Activated CD4-positive, alpha-beta T cell treated with anti-CD3 and anti-CD28 coated beads, Interleukin-10, Interleukin-2, amounts not matched to agents 100 ng/mL and 50 ng/mL, durations not matched to agents 16 hours and 8 hours (primary cell): Measurements from ENCODE around the gene EFR3B.
"Not testable (repeated sequence)": the region's sequence is repeated elsewhere in the genome, so short reads cannot be mapped to it uniquely, and the experiment has no call there.

Source experiments
- DNase-seq: peaks from one replicate; pipeline ENCODE4 v3.0.0-alpha.2; 2020

EFR3B gene

GRCh38 chr2:25158096-25158852 lies 116.4 kb downstream of the EFR3B start:
- DNase-seq = no peak

- DNase-seq = no peak
Measured at GRCh38 chr2:25159949-25160348, 118.1 kb downstream of the EFR3B start.

DNA sequence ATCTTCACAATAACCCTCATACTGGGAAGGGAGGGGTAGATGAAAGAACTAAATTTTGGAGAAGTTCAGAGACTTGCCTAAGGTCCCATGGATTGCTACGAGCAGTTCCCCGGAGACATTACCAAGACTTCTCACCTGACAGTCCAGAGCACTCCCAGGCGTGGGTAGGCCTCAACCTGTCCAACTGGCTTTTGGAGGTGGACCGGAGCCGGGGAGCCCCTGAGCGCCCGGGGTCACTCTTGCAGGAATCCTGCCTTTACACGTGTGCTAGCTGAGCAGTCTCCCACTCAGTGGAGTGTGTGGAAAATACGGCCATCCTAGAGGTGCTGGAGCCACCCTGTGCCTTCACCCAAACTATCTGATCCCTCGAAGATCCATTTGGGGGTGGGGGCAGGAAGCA lies 118.5 kb downstream of the EFR3B start:
- no peak for DNase-seq

GRCh38 chr2:25161055-25161781 lies 119.3 kb downstream of the EFR3B start:
- DNase-seq = peak; percentile 67

- not testable (repeated sequence) for DNase-seq
Measured at GRCh38 chr2:25162061-25162460, 120.2 kb downstream of the EFR3B start.

DNA sequence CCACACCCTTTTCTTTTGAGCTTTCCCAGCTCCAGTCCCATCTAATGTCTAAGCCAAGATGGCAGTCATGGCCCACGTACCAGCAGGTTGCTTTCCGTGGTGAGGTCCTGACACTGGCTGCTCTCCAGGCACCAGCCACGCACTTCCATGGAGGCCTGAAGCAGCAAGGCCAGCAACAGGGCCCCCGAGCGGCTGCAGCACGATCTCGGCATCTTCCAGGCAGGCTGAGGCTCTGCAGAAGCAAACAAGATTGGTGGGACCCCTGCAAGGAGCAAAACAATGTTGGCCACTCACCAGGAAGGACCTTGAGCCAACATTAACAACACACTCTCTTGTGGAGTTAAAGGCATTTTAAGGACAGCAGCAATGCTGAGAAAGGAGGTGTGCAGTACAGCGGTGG lies 122.7 kb downstream of the EFR3B start:
- DNase-seq = no peak

- peak; percentile 47 for DNase-seq
Measured at GRCh38 chr2:25165992-25166875, 124.4 kb downstream of the EFR3B start.

DNA sequence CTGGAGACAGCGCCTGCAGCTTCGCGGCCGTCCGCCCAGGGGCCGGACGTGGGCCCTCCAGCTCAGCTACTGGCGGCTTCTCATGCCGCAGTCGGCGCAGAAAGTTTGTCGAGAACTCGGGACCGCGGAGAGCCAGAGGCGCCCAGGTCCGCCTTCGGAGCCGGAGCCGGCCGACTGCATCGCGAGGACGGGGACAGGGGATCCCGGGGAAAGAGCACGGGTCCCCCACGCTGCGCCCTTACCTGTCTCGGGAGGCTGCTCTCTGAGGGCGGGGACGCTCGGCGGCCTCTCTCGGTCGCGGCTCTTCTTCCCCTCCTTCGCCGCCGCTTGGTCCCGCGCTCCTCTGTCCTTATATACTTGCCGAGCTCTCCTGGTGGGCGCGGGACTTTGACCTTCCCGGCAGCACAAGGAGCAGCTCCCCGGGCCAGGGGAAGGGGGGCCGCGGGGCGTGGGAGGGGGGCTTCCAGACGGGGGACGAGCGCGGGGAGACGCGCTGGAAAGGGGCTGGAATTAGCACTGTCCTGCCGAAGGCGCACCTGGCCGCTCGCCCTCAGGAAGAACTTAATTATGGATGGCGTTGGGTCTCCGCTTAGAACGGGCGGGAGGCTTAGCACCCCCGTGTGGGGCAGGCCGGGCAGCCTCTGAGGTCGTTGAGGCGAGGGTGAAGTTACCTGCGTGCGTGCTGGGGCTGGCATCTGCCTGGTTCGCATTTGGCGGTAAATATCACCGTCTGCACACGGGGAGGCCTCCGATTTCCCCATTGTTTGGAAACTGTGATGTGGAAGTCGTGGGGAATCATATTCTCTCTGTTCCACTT lies 126.6 kb downstream of the EFR3B start, which contains the start of gene POMC:
Gene POMC (minus strand): TSS at position 325 of the 817 bp plus-strand sequence. CDS start 3,808 bp downstream, outside the sequence.
- DNase-seq = peak; percentile 19

DNA sequence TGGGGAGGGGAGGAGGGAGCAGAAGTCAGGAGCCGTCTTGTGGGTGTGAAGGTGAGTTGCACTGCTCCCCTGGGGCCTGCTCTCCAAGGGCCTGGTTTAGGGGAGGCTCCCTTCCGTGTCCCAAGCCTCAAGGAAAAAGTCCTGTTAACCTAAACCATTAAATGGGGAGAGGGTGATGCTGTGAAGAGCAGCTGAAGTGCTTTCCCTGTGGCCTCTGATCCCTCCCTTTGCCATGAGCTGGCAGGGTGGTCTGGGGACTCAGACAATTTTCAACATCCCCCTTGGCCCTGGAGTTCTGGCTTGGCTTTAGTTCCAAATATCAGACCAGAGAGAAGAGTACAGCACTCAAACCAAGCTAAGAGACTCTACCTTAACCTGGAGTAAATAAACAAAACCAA lies 127.2 kb downstream of the EFR3B start:
- DNase-seq = no peak

- DNase-seq = no peak
Measured at GRCh38 chr2:25170888-25171287, 129.0 kb downstream of the EFR3B start.

DNA sequence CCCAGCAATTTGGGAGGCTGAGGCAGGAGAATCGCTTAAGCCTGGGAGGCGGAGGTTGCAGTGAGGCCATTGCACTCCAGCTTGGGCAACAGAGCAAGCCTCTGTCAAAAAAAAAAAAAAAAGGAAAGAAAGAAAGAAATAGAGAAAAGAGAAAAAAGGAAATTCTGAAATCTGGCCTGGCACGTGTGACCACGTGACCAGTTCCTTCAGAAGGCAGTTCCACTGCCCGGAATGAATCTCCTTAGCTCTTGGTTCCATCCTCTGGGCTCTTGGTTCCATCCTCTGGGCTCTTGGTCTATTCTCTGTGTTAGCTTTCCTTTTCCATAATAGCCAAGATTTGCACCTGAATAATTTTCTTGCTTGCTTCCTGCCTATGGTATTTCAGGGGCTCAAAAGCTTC lies 131.8 kb downstream of the EFR3B start:
- no peak for DNase-seq

GRCh38 chr2:25174192-25174861 lies 132.5 kb downstream of the EFR3B start:
- no peak for DNase-seq

DNA sequence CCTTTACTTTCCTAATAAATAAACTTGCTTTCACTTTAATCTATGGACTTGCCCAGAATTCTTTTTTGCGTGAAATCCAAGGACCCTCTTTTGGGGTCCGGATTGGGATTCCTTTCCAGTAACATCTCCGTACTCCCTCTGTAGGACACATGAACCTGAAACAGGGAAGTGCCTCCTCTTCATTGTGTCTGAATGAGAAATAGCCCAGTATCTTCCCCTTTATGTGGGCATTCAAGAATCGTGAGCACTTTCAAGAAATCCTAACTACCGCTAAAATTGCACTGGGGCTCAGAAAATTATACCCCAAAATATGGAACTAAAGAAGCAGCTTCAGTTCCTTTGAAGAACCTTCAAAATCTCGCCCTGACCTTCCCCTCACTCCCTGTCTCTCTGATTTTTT lies 134.3 kb downstream of the EFR3B start:
- DNase-seq = no peak

DNA sequence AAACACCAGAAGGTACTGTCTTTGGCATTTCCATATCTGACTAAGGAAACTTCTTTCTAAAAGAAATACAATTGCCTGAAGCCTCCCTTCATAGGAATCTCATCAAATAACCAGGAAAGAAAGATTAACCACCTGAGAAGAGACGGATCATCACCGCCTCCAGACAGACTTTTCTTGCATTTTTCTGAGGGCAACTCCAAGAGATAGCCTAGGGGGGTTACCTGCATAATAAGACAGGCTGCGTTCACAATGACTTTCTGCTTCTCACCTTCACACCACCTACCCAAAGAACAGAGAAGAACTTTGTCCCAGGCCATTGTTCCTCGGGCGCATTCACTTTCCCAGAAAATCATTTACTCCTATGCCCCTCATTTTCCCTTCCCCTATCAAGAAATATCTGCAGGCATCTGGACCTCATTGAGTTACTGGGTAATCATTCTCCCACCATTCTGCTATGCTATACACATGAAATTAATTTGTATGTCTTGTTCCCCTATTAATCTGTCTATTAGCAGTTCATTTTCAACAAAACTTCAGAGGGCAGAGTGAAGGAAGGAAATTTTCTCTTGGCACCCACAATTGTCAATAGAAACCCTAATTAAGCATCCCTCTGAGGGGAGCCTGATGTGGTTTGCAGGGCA lies 134.8 kb downstream of the EFR3B start:
- no peak for DNase-seq

- DNase-seq = no peak
Measured at GRCh38 chr2:25177211-25177611, 135.3 kb downstream of the EFR3B start.

DNA sequence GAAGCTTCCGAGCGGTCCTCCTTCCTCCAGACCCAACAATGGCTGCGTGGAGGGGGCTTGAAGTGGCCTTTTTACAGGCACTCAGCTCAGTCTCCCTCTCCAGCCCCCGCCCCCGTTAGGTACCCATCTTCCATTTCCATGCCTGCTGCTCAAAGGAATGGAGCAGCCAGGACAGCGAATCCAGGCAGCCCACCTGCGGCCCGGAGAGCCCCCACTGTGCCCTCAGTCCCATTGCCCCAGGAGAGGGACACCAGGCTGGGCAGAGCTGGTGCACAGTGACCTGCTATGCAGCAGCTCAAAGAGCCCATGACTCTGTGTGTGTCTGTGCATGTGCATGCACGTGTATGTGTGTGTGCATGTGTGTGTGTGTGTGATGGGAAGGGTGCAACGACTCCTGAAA lies 137.1 kb downstream of the EFR3B start:
- no peak for DNase-seq

DNA sequence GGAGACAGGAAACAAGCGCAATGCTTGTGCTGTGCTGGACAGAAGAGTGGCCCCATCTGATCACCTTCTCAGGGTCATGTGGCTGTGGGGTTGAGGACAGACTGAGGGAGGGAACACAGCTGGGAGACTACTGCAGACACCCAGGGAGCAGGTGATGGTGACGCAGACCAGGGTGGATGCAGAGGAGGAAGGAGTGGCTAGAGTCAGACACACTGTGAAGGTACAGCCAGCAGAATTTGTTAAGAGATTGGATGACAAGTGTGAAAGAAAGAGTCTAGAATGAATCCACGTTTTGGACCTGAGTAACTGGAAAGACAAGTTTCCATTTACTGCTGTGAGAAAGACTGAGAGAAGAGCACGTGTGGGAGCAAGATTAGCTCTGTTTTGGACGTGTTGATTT lies 142.4 kb downstream of the EFR3B start:
- DNase-seq = no peak

DNA sequence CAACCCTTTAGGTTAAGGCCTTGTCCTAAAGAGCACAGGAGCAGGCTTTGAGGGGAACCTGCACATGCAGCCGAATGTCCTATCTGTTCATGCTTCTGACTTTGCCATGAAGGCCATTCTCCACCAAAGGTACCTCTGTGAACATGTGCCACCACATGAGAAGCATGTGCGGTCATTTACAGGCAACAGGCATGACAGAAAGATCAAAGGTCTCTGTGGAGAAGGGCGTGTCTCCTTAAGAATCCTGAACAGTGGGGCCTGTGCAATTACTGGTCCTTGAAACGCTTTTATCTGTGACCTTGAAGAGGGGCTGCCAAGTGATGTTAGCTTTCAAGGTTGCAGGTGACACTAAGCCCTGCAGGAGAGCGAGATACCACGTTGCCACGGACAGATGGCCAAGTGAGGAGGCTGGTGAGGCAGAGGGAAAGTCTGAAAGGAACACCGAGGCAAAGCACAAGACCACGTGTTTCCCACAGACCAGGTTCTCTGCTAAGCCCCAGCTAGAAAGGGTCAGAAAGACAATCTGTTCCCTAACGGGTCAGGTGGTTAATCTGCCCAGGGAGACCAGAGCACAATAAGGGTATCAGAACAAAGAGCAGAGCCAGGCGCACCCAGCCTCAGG lies 146.0 kb downstream of the EFR3B start:
- DNase-seq = no peak

GRCh38 chr2:25188405-25188804 lies 146.5 kb downstream of the EFR3B start:
- no peak for DNase-seq

DNA sequence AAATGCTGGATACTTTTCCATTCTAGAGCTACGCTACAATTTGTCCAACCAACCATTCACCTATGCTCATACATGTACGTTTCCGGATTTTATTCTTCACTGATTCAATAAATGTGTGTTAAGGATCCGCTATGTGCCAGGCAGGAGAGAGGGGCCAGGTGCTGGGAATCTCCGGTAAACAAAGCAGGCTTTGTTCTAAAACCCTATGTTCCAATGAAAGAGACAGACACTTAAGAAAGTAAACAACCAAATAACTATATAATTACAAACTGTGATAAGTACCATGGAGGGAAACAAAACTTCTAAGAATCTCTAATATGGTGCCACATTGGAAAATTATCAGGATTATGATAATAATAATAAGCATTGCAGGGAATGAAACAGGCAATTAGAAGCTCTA lies 148.7 kb downstream of the EFR3B start:
- no peak for DNase-seq

- DNase-seq = no peak
Measured at GRCh38 chr2:25194576-25195122, 152.8 kb downstream of the EFR3B start.
